SU-DHL-6 (cell line): Measurements from ENCODE around the gene CST3.

Source experiments
- H2AFZ ChIP-seq: fragments of 200-600 bp; sonication (generic); 2 replicates; pipeline ENCODE4 v1.6.1; 2014; ENCODE audit warnings: low read depth, mild to moderate bottlenecking, moderate library complexity, mixed read lengths, antibody characterized with exemption, low read length; ENCODE audit not compliant: severe bottlenecking
- H3F3A ChIP-seq: fragments of 200-600 bp; shearing (Covaris generic); 2 replicates; pipeline ENCODE4 v1.6.0; 2016; ENCODE audit warnings: antibody characterized with exemption, mild to moderate bottlenecking; ENCODE audit not compliant: insufficient read depth
- H3K27ac ChIP-seq: fragments of 200-600 bp; sonication (generic); 2 replicates; pipeline ENCODE4 v1.5.1; 2016; ENCODE audit warnings: low read depth, mild to moderate bottlenecking, low read length, moderate library complexity, mixed read lengths
- H3K27me3 ChIP-seq: fragments of 200-600 bp; sonication (generic), shearing (Covaris generic); 2 replicates; pipeline ENCODE4 v1.6.0; 2014; ENCODE audit warnings: mild to moderate bottlenecking, low read length
- H3K36me3 ChIP-seq: fragments of 200-600 bp; sonication (generic); 2 replicates; pipeline ENCODE4 v1.6.1; 2014; ENCODE audit warnings: mild to moderate bottlenecking, low read length, mixed read lengths
- H3K4me2 ChIP-seq: fragments of 300-600, 200-600 bp; shearing (Covaris generic), sonication (generic); 2 replicates; pipeline ENCODE4 v1.6.0; 2014; ENCODE audit warnings: low read length, low read depth, mild to moderate bottlenecking; ENCODE audit not compliant: poor library complexity, severe bottlenecking
- H3K4me3 ChIP-seq: fragments of 200-600 bp; sonication (generic); 2 replicates; pipeline ENCODE4 v1.5.1; 2014; ENCODE audit warnings: antibody characterized with exemption, low read length, mild to moderate bottlenecking, mixed read lengths; ENCODE audit not compliant: insufficient read depth, poor library complexity, severe bottlenecking
- H3K79me2 ChIP-seq: fragments of 200-600 bp; sonication (generic); 2 replicates; pipeline ENCODE4 v1.6.1; 2014; ENCODE audit warnings: mild to moderate bottlenecking, low read length, moderate library complexity; ENCODE audit not compliant: insufficient read depth
- H3K9ac ChIP-seq: fragments of 200-600 bp; sonication (generic); 2 replicates; pipeline ENCODE4 v1.7.0; 2014; ENCODE audit warnings: mild to moderate bottlenecking, low read length
- H3K9me2 ChIP-seq: fragments of 200-600 bp; sonication (generic); replicated peaks from 2 replicates; pipeline ENCODE4 v1.6.1; 2014; ENCODE audit warnings: low read length; ENCODE audit not compliant: insufficient read depth
- H3K9me3 ChIP-seq: fragments of 200-600 bp; sonication (generic); 2 replicates; pipeline ENCODE4 v1.6.1; 2014; ENCODE audit warnings: low read length, mixed read lengths; ENCODE audit not compliant: insufficient read depth
- H4K20me1 ChIP-seq: fragments of 200-600 bp; sonication (generic); 2 replicates; pipeline ENCODE4 v1.6.1; 2014; ENCODE audit warnings: low read depth, mild to moderate bottlenecking, antibody characterized with exemption, low read length, moderate library complexity, mixed read lengths
- CTCF ChIP-seq: fragments of 200-600 bp; sonication (generic); IDR thresholded peaks from one replicate; pipeline ENCODE4 v1.5.1; 2017; ENCODE audit warnings: antibody characterized with exemption, mild to moderate bottlenecking, low read length, moderate library complexity; ENCODE audit not compliant: insufficient read depth, poor library complexity, severe bottlenecking
- EZH2phosphoT487 ChIP-seq: fragments of 200-600 bp; sonication (generic), shearing (Covaris generic); conservative IDR thresholded peaks from 2 replicates; pipeline ENCODE4 v1.6.1; 2018; ENCODE audit warnings: mild to moderate bottlenecking, antibody characterized with exemption, low read length, moderate library complexity, mixed read lengths

The CST3 gene

DNA sequence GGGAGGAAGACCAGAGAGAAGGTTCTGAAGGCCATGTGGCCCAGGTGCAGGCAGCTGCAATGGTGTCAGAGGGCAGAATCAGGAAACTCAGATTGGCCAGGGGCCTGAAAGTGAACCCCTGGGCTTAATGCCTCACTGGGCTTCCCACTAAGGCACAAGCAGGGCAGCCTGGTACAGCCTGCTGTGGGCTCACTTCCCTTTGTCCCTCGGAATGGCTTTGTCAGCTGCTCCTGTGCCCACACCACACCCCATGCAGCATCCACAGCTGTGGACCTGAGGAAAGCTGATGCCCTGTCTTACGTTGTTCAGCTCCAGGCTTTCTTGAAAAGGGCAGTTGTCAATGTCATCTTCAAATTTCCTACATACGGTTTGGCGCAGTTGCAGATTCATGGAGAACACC is 34.4 kb downstream of the CST3 start:
- no peaks in the 10 kb centered on the region for H3K79me2 ChIP-seq
- no peaks in the 10 kb centered on the region for H3F3A ChIP-seq
- no peaks in the 10 kb centered on the region for H4K20me1 ChIP-seq
- H3K27ac ChIP-seq = no peak overlapping the region
- no peaks in the 10 kb centered on the region for H3K27me3 ChIP-seq
- no peak overlapping the region for H3K4me3 ChIP-seq
- no peak overlapping the region for H2AFZ ChIP-seq
- no peak for TF ChIP-seq EZH2phosphoT487
- no peak for TF ChIP-seq CTCF
- H3K9ac ChIP-seq = no peak overlapping the region
- H3K9me3 ChIP-seq = no peaks in the 10 kb centered on the region
- no peak overlapping the region for H3K4me2 ChIP-seq
- H3K9me2 ChIP-seq = no peaks in the 10 kb centered on the region
- H3K36me3 ChIP-seq = no peaks in the 10 kb centered on the region

- TF ChIP-seq CTCF = no peak
- TF ChIP-seq EZH2phosphoT487 = no peak
- no peaks in the 10 kb centered on the region for H3K27me3 ChIP-seq
- H3K9me2 ChIP-seq = no peaks in the 10 kb centered on the region
- H3K9ac ChIP-seq = no peak overlapping the region
- no peak overlapping the region for H2AFZ ChIP-seq
- H4K20me1 ChIP-seq = no peaks in the 10 kb centered on the region
- no peaks in the 10 kb centered on the region for H3K79me2 ChIP-seq
- no peak overlapping the region for H3K27ac ChIP-seq
- H3F3A ChIP-seq = no peaks in the 10 kb centered on the region
- H3K36me3 ChIP-seq = no peaks in the 10 kb centered on the region
- no peak overlapping the region for H3K4me3 ChIP-seq
- H3K9me3 ChIP-seq = no peaks in the 10 kb centered on the region
- no peak overlapping the region for H3K4me2 ChIP-seq
These were observed 35.1 kb downstream of the CST3 start for GRCh38 chr20:23602699-23603098.

GRCh38 chr20:23602241-23602640 is 35.5 kb downstream of the CST3 start:
- no peaks in the 10 kb centered on the region for H3K27me3 ChIP-seq
- H3K4me2 ChIP-seq = no peak overlapping the region
- H3K9ac ChIP-seq = no peak overlapping the region
- no peak for TF ChIP-seq EZH2phosphoT487
- no peak for TF ChIP-seq CTCF
- no peaks in the 10 kb centered on the region for H3K9me3 ChIP-seq
- H3K79me2 ChIP-seq = no peaks in the 10 kb centered on the region
- H3F3A ChIP-seq = no peaks in the 10 kb centered on the region
- H3K4me3 ChIP-seq = no peak overlapping the region
- H3K9me2 ChIP-seq = no peaks in the 10 kb centered on the region
- no peaks in the 10 kb centered on the region for H3K36me3 ChIP-seq
- H3K27ac ChIP-seq = no peak overlapping the region
- H2AFZ ChIP-seq = no peak overlapping the region
- H4K20me1 ChIP-seq = no peaks in the 10 kb centered on the region

DNA sequence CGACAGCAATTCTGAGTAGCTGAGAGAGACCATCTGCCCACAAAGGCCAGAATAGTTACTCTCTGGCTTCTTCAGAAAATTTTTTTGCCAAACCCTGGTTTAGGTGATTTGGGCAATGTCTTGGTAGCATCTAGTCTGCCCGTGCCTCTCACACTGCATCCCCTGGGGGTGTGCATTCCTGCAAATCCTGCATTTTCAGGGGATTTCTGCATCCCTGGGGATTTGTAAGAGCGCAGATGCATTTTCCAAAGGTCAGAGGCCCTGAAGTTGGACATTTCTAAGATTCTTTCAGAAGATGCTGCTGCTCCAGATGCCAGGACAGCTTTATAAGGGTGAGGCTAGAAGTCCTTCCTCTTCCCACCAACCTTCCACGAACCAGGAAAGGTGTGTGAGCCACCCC is 36.0 kb downstream of the CST3 start:
- Histone ChIP-seq H3K9ac (no peak overlapping the region), H3K4me2 (no peak overlapping the region), H3K36me3 (no peaks in the 10 kb centered on the region), H3K79me2 (no peaks in the 10 kb centered on the region), H2AFZ (no peak overlapping the region), H3F3A (no peaks in the 10 kb centered on the region), H3K9me2 (no peaks in the 10 kb centered on the region), H3K9me3 (no peaks in the 10 kb centered on the region), H4K20me1 (no peaks in the 10 kb centered on the region), H3K27ac (no peak overlapping the region), H3K4me3 (no peak overlapping the region), H3K27me3 (no peaks in the 10 kb centered on the region)
- TF ChIP-seq CTCF (no peak), EZH2phosphoT487 (no peak)
